HCT116 (cell line): ENCODE data around the gene C16orf95. TPM values are rescaled to one million over a fixed set of nuclear protein-coding genes. Genes with fewer than 3 reads are reported as not detected.

ENCODE experiments used
- ATAC-seq: fragments of 200-7000 bp; cut with Tn5 transposase; 2 replicates; pipeline ENCODE4 v1.9.1; 2020; ENCODE audit warnings: mild to moderate bottlenecking, moderate library complexity
- BruUV-seq: library from RNA; stranded (reverse); fragments of 400-500 nt; replicated peaks from 2 replicates; lab custom pipeline; 2021; lab: Mats Ljungman, UMichigan
- CTCF ChIA-PET: fragments of 300-600 bp; sonication (Branson Sonifier 250); formaldehyde crosslinking; loops from one replicate; lab custom pipeline; 2021; ENCODE audit warnings: antibody characterized with exemption; lab: Charles Lee
- POLR2A ChIA-PET: fragments of 300-600, 350-600 bp; sonication (Branson Sonifier 250); formaldehyde crosslinking; loops from one replicate; lab custom pipeline; 2021; ENCODE audit warnings: antibody characterized with exemption; lab: Charles Lee
- RAD21 ChIA-PET, 2 experiments: fragments of 300-600 bp; sonication (Branson Sonifier 250); formaldehyde crosslinking; loops; one replicate each; lab custom pipeline; 2023; ENCODE audit warnings: low total read pairs in 2 of 2; ENCODE audit not compliant: uncharacterized antibody in 2 of 2, unreplicated experiment in 2 of 2, low non-redundant PET in 1 of 2; lab: Charles Lee
- DNase-seq: peaks from one replicate; pipeline ENCODE4 v3.0.0-alpha.2; 2010; ENCODE audit warnings: low read depth, low spot score
- H2AFZ ChIP-seq: fragments of 200-600 bp; shearing (Covaris generic), sonication (generic); 2 replicates; pipeline ENCODE4 v1.6.1; 2017; ENCODE audit warnings: low read depth, mixed run types, mixed read lengths, antibody characterized with exemption, low read length; ENCODE audit not compliant: poor library complexity, severe bottlenecking
- H3K27ac ChIP-seq: 2 replicates; pipeline ENCODE4 v1.5.1; 2012; ENCODE audit warnings: low read depth, low read length
- H3K27me3 ChIP-seq: fragments of 200-600 bp; sonication (generic); 2 replicates; pipeline ENCODE4 v1.6.1; 2016; ENCODE audit warnings: mixed run types, low read length, mixed read lengths; ENCODE audit not compliant: insufficient read depth
- H3K36me3 ChIP-seq, 2 experiments: fragments of 200-500 bp in 1 of 2; fragments of 200-600 bp in 1 of 2; sonication (Bioruptor generic) in 1 of 2; sonication (generic) in 1 of 2; 2 replicates each; pipeline versions ENCODE4 v1.5.1 to v1.6.1; 2014 to 2016; ENCODE audit warnings: low read length in 2 of 2, inconsistent platforms in 1 of 2, mixed read lengths in 1 of 2, mixed run types in 1 of 2; ENCODE audit not compliant: insufficient read depth in 2 of 2, control insufficient read depth in 1 of 2
- H3K4me1 ChIP-seq, 2 experiments: fragments of 200-600 bp in 1 of 2; sonication (generic) in 1 of 2; 2 replicates each; pipeline versions ENCODE4 v1.5.1 to v1.6.1; 2012 to 2017; ENCODE audit warnings: low read length in 2 of 2, inconsistent platforms in 1 of 2, mild to moderate bottlenecking in 1 of 2, mixed read lengths in 1 of 2, mixed run types in 1 of 2, moderate library complexity in 1 of 2; ENCODE audit not compliant: insufficient read depth in 2 of 2, control insufficient read depth in 1 of 2
- H3K4me2 ChIP-seq: fragments of 200-600 bp; sonication (generic); 2 replicates; pipeline ENCODE4 v1.6.1; 2017; ENCODE audit warnings: mixed run types, low read length, mixed read lengths
- H3K4me3 ChIP-seq, 2 experiments: fragments of 200-600 bp in 1 of 2; sonication (generic) in 1 of 2; replicated peaks in 1 of 2; 2 replicates each; pipeline ENCODE4 v1.5.1; 2011 to 2016; ENCODE audit warnings: low read length in 2 of 2, control low read depth in 1 of 2, low read depth in 1 of 2, mild to moderate bottlenecking in 1 of 2, mixed read lengths in 1 of 2, mixed run types in 1 of 2
- H3K79me2 ChIP-seq: fragments of 200-600 bp; sonication (generic); 2 replicates; pipeline ENCODE4 v1.6.1; 2017; ENCODE audit warnings: mild to moderate bottlenecking, mixed run types, low read length, moderate library complexity, mixed read lengths; ENCODE audit not compliant: insufficient read depth
- H3K9ac ChIP-seq: fragments of 200-600 bp; sonication (generic); 2 replicates; pipeline ENCODE4 v1.6.1; 2016; ENCODE audit warnings: low read length, mixed read lengths
- H3K9me2 ChIP-seq: fragments of 200-600 bp; sonication (generic), shearing (Covaris generic); 2 replicates; pipeline ENCODE4 v1.6.1; 2017; ENCODE audit warnings: mixed run types, mild to moderate bottlenecking, moderate library complexity; ENCODE audit not compliant: insufficient read depth
- H3K9me3 ChIP-seq, 2 experiments: fragments of 200-500 bp in 1 of 2; fragments of 200-600 bp in 1 of 2; sonication (Bioruptor generic) in 1 of 2; sonication (generic) in 1 of 2; 2 replicates each; pipeline ENCODE4 v1.6.1; 2014 to 2017; ENCODE audit warnings: low read length in 2 of 2, mixed read lengths in 2 of 2, inconsistent platforms in 1 of 2, low read depth in 1 of 2, mild to moderate bottlenecking in 1 of 2, mixed run types in 1 of 2, moderate library complexity in 1 of 2; ENCODE audit not compliant: control insufficient read depth in 1 of 2, insufficient read depth in 1 of 2
- H4K20me1 ChIP-seq: fragments of 200-600 bp; sonication (generic), shearing (Covaris generic); 2 replicates; pipeline ENCODE4 v1.6.1; 2017; ENCODE audit warnings: mixed run types, mild to moderate bottlenecking, moderate library complexity; ENCODE audit not compliant: insufficient read depth
- CBX3 ChIP-seq: IDR thresholded peaks from 2 replicates; pipeline ENCODE4 v1.6.1; 2012; ENCODE audit warnings: low read depth
- EZH2 ChIP-seq: fragments of 200-600 bp; sonication (generic); IDR thresholded peaks from 2 replicates; pipeline ENCODE4 v1.6.1; 2017; ENCODE audit warnings: antibody characterized with exemption, mixed run types
- POLR2A ChIP-seq: IDR thresholded peaks from 2 replicates; pipeline ENCODE4 v1.7.0; 2011; ENCODE audit warnings: borderline replicate concordance; ENCODE audit not compliant: insufficient read depth, insufficient read length; ENCODE audit errors: extremely low read depth
- SIN3A ChIP-seq: IDR thresholded peaks from 2 replicates; pipeline ENCODE4 v1.6.1; 2012; ENCODE audit warnings: low read depth
- ZFX ChIP-seq: fragments of 450-650 bp; IDR thresholded peaks from 2 replicates; pipeline ENCODE4 v1.6.1; 2017
- intact Hi-C: fragments of 100-400 bp; cut with micrococcal nuclease; formaldehyde crosslinking; loops from 2 replicates; pipeline ENCODE4 v1.10.0; 2022
- total RNA-seq: library from RNA; stranded (reverse); gene quantifications from one replicate; pipeline ENCODE4 v1.2.1, GENCODE V29; 2021; ENCODE audit not compliant: unreplicated experiment

Gene C16orf95
- total RNA-seq, 1 experiment from 2014 or later: 12.2 TPM

DNA sequence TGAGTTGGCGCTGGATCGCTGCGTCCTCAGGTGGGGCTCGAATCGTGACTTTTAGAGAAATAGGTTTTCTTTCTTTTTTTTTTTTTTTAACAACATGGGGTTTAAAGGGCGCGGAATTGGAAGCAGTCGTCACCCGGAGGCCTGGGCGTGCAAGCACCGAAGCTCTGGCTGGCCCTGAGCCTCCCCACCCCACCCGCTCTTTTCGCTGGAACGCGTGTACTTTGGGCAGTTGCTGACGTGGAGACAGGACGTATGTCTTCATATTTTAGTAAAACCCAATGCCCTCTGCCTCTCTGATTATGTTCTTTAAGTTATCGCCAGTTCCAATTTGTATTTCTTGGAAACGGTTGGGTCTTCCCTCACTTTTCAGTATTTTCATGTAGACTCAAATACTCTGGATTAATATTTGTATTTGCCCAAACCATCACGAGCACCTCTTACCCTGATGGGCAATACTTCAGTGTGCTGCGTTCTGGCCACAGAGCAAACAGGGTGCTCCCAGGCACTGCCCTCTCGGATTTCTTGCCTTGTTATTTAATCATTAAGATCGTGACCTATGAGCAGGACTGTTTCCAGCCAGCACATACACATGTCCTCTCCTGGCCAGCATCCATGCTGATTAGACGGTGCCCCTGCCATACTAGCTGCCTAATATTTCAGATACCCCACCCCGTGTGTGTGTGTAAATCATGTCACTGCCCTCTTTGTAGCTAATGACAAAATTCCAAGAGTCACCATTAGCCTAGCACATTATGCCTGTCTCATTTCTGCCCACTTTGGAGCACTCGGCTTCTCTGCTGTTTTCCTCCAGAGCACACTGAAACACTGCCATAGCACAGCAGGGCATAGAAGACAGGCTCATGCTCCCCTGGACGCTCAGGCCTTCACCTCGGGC lies 805 bp upstream of the C16orf95 start:
- RAD21 ChIA-PET: interaction anchor here in 1 of 2 experiments (0.7 to 1.0 kb wide), 2 partner anchors 318 to 582 kb away, joined by 3 read pairs; no protein-coding TSS in a partner anchor
- intact Hi-C loops: loop anchor here (2.0 to 5.0 kb wide), 2 partner anchors 64 to 319 kb away; partner anchors contain the start of gene FBXO31
- BruUV-seq: TSS peak; percentile 77
- peaks cover 11 to 23% of the 10 kb centered on the region in 2 experiments; a peak in 3 of 4 replicates for H3K4me1 ChIP-seq
- peak overlapping the region; percentile 87 for H3K27ac ChIP-seq
- POLR2A ChIA-PET: interaction anchor here (1.0 to 1.5 kb wide), 4 partner anchors 46 to 521 kb away, joined by 3 to 8 read pairs (median 5); partner anchors contain the start of gene FBXO31
- peak; percentile 29 for ATAC-seq
- H4K20me1 ChIP-seq: no peaks in the 10 kb centered on the region
- peaks cover 0 to 4% of the 10 kb centered on the region in 2 experiments; a peak in 1 of 4 replicates for H3K36me3 ChIP-seq
- CTCF ChIA-PET: interaction anchor here (0.7 to 2.5 kb wide), 6 partner anchors 20 to 318 kb away, joined by 3 to 12 read pairs (median 4); partner anchors contain the start of gene FBXO31
- no peak for DNase-seq
- H3K4me3 ChIP-seq: peak overlapping the region; percentile 73 to 99
- H3K9me2 ChIP-seq: no peaks in the 10 kb centered on the region
- H3K4me2 ChIP-seq: peak overlapping the region; percentile 77
- no peaks in the 10 kb centered on the region for H3K27me3 ChIP-seq
- H3K9ac ChIP-seq: peak overlapping the region; percentile 96
- peaks cover 19% of the 10 kb centered on the region for H3K79me2 ChIP-seq
- no peaks in the 10 kb centered on the region for H3K9me3 ChIP-seq
- H2AFZ ChIP-seq: no peak overlapping the region
- TF ChIP-seq SIN3A: no peak
- no peak for TF ChIP-seq CBX3
- peak; percentile 73; the same call in 1 of the 2 replicates for TF ChIP-seq ZFX

DNA sequence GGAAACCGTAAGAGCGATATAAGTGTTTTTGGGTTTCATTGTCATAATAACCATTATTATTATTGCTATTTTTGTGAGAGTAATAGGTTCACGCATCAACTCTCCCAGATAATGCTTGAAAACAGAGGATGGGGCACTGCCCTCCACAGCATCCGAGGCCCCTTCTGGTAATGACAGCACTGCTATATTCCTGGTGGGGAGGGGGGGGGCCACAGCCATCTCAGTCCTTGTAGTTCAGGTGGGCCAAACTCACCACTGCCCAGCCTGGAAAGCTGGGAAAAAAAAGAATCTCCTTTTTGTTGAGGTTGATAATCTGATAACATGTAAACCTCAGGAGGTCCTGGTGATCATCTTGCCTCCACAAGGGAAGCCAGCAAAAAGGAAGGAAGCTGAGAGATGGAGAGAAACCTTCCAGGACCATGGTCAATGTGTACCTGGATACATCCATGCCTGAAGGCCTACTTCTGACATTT lies 706 bp downstream of the C16orf95 start:
- Histone ChIP-seq H3K36me3 (peaks cover 0 to 4% of the 10 kb centered on the region in 2 experiments; a peak in 1 of 4 replicates), H2AFZ (no peak overlapping the region), H3K9me3 (no peaks in the 10 kb centered on the region), H3K4me2 (peak overlapping the region; percentile 77), H3K9me2 (no peaks in the 10 kb centered on the region), H3K79me2 (peaks cover 19% of the 10 kb centered on the region), H3K4me1 (peaks cover 11 to 23% of the 10 kb centered on the region in 2 experiments; a peak in 3 of 4 replicates), H3K27ac (peak overlapping the region; percentile 87), H3K9ac (peak overlapping the region; percentile 96), H3K27me3 (no peaks in the 10 kb centered on the region), H3K4me3 (peak overlapping the region; percentile 73 to 99), H4K20me1 (no peaks in the 10 kb centered on the region)
- ChIA-PET RAD21 (no interaction called here), CTCF (interaction anchor here (1.0 to 2.5 kb wide), 3 partner anchors 18 to 319 kb away, joined by 3 to 12 read pairs (median 3); no protein-coding TSS in a partner anchor), POLR2A (interaction anchor here (0.7 to 1.5 kb wide), 3 partner anchors 67 to 553 kb away, joined by 3 to 8 read pairs (median 6); partner anchors contain the start of genes FBXO31 and SLC7A5)
- DNase-seq (no peak), ATAC-seq (no peak)
- intact Hi-C loops: loop anchor here (2.0 to 5.0 kb wide), 2 partner anchors 66 to 320 kb away; partner anchors contain the start of gene FBXO31
- BruUV-seq: no TSS peak
- TF ChIP-seq POLR2A (no peak), EZH2 (no peak)
